Melanocyte of skin (primary cell): ENCODE results near the gene FGD3. TPM values are rescaled to one million over a fixed set of nuclear protein-coding genes. Genes with fewer than 3 reads are reported as not detected.

Source experiments
- total RNA-seq, 2 donors: library from RNA; depleted of rRNA; stranded (reverse); fragments of >200 nt; gene quantifications; 2 replicates each; pipeline ENCODE4 v1.2.3, GENCODE V29; 2012

FGD3 gene, protein sequence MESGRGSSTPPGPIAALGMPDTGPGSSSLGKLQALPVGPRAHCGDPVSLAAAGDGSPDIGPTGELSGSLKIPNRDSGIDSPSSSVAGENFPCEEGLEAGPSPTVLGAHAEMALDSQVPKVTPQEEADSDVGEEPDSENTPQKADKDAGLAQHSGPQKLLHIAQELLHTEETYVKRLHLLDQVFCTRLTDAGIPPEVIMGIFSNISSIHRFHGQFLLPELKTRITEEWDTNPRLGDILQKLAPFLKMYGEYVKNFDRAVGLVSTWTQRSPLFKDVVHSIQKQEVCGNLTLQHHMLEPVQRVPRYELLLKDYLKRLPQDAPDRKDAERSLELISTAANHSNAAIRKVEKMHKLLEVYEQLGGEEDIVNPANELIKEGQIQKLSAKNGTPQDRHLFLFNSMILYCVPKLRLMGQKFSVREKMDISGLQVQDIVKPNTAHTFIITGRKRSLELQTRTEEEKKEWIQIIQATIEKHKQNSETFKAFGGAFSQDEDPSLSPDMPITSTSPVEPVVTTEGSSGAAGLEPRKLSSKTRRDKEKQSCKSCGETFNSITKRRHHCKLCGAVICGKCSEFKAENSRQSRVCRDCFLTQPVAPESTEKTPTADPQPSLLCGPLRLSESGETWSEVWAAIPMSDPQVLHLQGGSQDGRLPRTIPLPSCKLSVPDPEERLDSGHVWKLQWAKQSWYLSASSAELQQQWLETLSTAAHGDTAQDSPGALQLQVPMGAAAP
- not detected for total RNA-seq

DNA sequence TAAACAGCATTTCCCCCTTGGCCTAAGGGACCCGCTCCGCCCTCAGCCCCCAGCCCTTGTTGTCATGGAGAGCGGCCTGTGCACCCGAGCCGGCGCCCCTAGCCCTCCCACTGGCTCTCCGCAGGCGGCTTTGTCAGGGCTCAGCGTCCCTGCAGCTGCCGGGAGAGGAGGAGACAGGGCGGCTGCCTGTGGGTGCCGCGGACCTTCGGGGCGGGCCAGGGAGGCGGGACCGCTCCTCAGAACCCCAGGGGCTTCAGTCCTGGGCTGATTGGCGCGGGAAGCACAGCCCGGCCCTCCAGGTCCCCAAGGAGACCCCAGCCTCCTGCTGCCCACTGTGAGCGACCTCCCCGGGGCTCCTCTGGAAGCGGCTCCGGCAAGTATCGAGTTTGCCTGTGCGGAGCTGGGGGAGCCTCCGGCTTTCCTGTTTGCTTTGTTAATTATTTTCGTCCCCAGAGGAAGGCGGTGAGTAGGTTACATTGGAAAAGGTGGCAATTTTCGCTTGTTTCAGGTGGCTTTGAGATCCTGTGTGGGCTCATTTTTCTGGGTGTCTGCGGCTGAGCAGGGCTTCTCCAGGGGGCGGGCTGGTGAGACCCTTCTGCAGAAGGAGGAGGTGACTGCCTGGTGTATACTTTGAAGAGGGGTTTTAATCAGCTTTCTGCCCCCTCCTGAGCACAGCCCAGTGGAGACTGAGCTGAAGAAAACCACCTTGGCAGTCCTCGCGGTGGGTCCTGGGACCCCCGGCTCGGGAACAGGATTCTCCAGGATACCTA is at the start of gene FGD3:
TSS of gene FGD3 (plus strand) at position 256 of the 770 bp plus-strand sequence. CDS start 28,734 bp downstream, outside the sequence.

DNA sequence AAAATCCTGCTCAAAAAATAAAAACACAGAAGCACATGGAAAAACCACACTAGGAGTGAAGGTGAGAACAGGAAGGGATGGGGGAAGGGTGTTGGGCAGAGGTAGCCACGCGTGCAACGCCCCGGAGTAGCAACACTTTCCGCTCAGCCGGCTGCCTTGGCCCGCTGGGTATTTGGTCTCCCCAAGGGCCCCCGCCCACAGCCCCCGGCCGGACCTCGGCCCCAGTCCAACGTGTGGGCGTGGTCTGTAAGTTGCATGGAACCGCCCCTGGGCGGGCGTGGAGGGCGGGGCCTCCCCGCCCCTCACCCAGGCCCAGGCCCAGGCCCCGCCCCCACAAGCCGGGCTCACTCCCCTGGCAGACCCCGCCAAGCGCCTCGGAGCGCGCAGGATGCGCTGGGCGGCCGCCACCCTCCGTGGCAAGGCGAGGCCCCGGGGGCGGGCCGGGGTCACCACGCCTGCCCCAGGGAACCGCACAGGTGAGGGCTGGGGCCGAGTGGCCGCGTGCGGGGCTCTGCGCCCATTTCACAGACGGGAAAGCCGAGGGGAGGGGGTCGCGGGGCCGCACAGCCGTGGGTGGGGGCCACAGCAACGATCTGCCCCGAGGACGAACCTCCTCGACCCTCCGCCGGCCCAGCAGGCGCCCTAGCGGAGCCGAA is 111.2 kb downstream of the FGD3 start, which contains the start of gene SUSD3:
TSS of gene SUSD3 (plus strand) at position 347 of the 656 bp plus-strand sequence. CDS start at position 389, 42 bp downstream.

Other genes starting within 250 kb of the FGD3 start
- 10 to 100 TPM; 38.9 to 52.9 TPM for gene BICD2, start 182.7 kb upstream of the FGD3 start, total RNA-seq
- gene ZNF484, start 69.5 kb upstream of the FGD3 start, total RNA-seq, result 10 to 100 TPM; 11.7 to 12.4 TPM
- 1 to 10 TPM in 1 of 2 donors, under 1 TPM in 1; 0.69 to 5.3 TPM for gene SUSD3, start 111.2 kb downstream of the FGD3 start, total RNA-seq
- 10 to 100 TPM; 40.3 to 86.9 TPM for gene CARD19, start 148.7 kb downstream of the FGD3 start, total RNA-seq
- gene NINJ1, start 186.7 kb downstream of the FGD3 start, total RNA-seq, result 100 to 1,000 TPM in 1 of 2 donors, 10 to 100 TPM in 1; 73.6 to 128 TPM
- gene WNK2, start 236.6 kb downstream of the FGD3 start, total RNA-seq, result under 1 TPM; 0.34 to 0.67 TPM